HG02973 (cell line): ENCODE measurements around the gene LDLRAD4.

Source experiments
- ATAC-seq: cut with Tn5 transposase; IDR thresholded peaks from one replicate; pipeline ENCODE4 v1.9.1; 2021; ENCODE audit warnings: moderate library complexity; ENCODE audit not compliant: unreplicated experiment

LDLRAD4 gene

DNA sequence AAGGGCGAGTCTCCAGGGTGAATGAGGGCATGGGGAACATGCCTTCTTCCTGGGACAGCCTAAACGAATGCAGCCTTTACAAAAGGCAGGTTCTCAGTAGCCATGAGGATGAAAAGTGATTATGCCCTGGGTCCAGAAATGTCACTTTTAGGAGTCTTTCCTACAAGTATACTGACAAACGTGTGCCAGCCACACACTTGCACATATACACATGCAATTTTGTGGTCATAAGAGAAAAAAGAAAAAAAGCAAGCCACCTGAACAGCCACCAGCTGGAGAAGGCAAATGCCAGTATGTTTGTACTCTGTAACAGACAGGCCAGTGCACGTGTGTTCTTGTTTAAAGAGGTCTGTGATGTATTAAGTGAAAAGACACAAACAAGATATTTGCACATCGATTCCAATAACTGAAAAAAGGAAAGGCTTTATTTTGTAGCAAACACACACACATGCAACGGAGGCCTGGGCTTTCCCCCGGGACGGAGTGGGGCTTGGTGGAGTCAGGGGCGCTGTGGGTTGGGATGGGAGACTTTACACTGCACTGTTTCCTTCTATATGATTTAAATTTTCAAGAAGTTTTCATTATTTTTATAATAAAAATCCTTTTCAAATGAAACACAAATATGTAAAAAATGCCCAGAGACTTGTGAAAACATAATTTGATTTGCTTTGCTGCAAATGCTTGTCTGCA, 399.4 kb downstream of the LDLRAD4 start:
- ATAC-seq: no peak

DNA sequence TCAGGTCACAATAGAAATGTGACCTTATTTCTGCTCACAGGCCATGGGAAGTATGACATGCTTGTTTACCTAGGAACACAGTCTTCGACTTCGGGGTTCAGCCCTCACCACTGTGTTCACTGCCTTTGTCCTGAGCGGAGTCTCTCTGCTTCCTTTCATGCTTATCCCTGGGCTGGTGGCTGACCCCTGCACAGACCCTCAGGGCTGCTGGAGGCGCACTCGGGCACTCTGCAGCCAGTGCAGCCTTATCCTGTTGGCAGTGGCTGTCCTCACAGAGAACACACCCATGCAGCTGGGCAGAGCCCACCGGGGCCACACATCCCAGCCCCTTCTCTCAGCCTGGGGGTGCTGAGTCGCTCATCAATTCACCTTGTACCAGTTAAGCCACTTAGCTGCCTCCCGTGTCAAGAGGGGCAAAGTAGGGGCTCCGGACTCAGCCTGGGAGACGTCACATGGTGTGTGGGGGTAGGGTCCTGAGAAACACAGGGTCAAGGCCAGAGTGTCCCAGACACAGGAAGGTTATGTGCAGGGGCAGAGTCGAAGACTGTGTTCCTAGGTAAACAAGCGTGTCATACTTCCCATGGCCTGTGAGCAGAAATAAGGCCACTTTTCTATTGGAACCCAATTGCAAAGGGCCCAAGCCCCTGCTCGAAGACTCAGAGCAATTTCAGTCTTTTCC, 400.3 kb downstream of the LDLRAD4 start:
- no peak for ATAC-seq

DNA sequence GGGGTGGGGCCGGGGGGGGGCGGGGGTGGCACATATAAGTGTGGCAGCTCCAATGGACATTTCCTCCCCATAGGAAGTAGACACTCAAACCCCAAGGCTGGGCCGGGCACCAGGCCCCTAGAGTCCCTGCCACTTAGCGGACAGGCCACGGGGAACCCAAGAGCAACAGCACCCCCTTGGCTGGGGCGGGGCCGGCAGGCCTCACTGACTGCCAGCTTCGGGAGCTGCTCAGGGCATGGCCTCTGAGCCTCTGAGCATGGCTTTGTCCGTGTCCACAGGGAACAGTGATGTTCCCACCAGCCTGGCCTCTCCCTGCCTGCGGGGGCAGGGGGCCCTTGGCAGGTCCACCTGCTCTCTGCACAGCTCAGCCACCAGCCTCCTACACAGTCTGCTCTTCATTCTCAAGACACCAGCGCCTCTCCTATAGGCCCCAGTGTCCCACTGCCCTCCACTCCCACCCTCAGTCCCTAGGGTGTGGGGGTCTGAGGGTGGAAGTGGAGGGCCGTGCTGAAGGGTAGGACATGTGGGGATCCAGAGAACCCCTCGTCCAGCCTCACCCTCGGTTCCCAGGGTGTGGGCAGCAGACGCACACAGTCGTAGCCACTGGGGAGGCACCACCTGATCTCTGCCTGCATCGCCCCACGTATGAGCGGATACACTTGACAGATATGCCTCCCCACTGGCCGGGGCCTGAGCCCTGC, 401.1 kb downstream of the LDLRAD4 start:
- ATAC-seq: no peak

DNA sequence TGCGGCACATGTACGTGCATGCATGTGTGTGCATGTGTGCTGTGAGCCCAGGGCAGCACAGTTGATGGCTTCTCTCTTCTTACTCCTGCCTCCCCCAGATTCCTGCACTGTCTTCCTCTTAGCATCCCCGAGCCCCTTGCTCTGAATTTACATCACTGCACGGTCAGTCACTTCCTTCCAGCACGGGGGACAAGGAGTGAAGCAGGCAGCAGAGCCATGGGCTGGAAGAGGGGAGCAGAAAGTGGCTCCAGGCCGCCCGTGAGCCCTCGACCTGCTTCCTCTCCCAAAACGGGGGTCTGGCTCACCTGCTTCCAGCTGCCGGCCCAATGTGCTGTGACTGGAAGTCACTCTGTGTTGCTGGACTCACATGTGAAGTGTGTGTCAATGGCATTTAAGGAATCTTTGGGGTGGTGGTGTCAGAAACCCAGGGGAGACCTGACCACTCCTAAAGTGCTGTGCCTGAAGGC, 401.7 kb downstream of the LDLRAD4 start:
- no peak for ATAC-seq

DNA sequence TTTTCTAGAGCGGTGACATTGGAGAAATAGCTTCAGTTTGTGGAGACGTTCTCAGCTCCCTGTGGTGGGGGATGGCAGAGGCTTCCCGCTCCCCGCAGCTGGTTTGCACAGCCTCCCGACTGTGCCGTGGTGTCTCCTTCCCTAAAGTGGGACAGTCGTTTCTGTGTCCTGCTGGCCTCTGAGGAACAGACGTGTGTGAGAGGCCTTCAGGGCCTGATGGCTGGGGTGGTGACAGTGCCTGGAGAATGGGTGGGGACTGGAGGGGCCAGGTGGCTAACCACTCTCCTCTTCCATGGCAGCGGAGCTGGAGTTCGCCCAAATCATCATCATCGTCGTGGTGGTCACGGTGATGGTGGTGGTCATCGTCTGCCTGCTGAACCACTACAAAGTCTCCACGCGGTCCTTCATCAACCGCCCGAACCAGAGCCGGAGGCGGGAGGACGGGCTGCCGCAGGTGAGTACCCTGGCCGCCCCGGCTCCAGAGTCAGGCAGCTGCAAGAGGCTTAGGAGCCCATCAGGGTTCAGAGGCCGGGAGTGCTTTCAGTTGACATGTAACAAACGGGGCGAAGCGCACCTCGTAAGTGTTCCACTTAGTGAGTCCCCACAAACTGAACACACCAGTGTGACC, 402.4 kb downstream of the LDLRAD4 start:
- ATAC-seq: no peak

DNA sequence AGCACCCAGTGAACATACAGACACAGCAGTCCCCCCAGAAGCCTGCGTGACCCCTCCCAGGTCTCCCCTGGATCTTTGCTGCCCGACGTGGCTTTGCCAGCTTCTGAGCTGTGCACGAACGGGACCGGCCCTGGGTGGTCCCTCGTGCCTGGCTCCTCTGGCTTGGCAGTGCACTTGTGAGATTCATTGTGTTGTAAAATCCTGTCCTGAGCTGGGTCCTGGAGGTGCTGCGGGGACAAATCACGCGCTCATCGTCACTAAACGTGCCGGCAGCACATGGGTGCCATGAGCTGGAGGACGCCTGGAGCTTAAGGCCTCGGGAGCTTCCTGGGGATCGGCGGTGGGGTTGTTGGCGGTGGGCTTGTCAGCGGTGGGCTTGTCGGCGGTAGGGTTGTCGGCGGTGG, 402.9 kb downstream of the LDLRAD4 start:
- no peak for ATAC-seq

DNA sequence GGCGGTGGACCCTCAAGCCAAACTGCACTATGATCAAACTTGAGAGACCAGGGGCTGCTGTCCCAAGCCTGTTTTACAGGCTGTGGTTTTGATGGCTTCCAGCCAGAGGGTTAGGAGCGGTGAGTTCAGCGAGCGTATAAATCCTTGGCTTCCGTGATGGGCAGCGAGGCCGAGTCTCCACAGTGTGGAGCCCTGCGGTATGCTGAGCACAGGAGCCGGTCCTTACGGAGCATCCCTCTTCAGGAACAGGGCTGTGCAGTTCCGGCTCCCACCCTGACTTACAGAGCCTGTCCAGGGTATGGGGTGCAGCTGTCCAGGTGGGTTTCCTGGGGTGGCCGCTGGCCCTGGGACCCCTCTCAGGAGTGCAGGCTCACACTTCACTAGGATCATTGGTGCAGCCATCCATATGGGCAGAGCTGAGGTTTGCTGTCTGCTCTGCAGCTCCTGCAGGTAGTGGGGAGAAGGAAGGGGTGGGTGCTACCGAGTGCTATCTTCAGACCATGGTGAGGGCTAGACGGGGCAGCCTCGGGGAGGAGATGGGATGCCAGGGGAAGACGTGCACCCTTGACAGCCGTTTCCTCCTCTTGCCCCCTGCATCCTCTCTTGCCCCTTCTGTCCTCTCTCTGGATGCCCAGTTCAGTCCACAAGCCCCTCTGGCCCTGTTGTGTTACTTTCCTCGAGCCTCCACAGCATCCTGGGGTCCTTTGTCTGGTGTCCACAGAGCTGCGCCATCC, 403.5 kb downstream of the LDLRAD4 start:
- ATAC-seq: no peak

DNA sequence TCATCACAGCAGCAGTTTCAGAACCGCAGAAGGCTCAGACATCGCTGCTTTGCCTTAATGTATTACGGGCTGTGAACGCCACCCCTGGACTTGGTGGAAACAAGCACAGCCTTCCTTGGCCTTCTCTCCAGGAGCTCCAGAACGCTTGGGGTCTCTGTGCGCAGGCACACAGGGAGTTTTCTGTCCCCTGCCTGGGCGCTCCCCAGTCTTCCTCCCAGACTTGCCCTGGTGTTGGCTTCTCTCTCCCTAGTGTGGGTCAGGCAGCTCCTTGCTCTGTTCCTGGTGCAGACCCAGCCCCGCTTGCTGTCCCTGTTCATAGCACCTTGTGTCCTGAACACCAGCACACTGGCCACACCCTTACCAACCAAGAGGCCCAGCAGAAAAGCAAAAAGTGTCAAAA, 404.2 kb downstream of the LDLRAD4 start:
- ATAC-seq: no peak

DNA sequence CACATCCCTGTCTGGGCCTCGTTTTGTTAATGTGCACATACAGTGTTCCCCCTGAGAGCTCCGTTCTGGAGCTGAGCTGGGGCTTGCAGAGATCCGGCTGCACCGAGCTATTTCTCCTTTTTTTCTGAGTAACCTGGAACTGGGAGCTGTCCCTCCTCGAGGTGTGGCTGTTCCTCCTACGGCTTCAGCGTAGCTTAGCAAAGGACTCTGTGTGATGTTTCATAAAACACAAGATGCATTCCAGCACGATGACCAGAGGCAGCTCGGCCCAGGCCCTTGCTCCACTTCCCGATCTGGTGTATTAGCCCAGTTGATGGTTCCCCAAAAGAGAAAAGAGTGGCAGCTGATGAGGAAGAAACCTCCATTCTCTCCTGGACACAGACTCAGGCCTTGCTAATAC, 404.8 kb downstream of the LDLRAD4 start:
- ATAC-seq: no peak

DNA sequence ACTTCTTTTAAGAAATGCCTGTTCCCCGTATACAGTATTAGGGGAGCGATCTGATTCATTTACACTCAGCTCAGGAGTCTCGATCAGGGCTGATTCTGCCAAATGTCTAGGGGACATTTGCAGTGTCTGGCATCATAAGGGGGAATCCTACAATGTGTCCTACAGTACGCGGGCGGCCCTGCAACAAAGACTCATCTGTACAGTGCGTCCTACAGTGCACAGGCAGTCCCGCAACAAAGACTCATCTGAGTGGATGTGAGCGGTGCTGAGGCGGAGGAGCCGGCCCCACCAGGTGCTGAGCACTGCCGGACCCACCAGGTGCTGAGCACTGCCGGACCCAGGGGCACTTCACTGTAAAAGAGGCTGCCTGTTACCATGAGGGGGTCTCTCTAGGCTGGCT, 405.3 kb downstream of the LDLRAD4 start:
- no peak for ATAC-seq

DNA sequence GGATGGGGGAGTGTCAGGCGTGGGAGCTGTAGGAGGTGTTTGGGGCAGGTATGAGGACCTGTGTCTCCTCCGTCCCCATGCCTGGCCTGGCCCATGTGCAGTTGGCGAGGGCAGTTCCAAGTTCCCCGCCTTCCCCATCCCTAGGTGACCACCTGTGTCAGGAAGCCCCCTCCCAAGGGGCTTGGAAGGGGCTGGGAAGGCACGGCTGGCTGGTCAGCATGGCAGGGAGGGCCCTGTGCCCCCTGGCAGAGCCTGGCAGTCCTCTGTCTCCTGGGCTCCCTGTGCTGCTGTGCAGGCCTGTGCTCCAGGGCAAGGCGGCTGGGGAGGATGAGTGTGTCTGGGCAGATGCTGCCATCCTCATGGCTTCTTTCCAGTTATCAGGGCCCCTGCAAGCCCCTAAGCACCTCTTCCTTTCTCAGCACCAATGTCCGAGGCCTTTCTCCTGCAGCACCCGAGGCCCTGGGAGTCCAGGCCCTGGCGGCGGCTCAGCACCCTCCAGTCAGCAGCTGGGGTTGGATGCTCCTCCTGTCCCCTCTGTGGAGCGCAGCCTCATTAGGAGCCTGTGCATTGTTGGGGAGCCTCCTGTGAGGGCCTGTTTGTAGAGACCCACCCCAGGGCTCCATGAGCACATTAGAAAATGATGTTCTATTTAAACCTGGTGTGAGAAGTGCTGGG, 406.1 kb downstream of the LDLRAD4 start:
- no peak for ATAC-seq

DNA sequence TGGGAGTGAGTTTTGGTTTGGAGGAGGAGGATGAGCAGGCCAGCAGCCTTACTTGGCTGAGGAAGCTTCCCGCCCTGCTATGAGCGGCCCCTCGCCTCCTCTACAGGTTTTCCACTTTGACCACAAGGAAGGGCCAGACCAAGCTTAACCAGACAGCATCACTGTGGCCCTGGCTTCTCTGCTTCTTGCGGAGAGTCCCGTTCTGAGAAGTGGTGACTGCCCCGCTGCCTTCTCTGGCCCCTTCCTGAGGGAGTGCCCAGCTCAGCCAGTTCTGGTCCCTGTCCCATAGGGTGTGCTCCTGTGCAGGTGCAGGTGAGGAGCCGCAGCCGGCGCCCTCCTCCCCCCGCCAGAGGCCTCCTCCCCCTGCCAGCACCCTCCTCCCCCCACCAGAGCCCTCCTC, 406.8 kb downstream of the LDLRAD4 start:
- no peak for ATAC-seq

DNA sequence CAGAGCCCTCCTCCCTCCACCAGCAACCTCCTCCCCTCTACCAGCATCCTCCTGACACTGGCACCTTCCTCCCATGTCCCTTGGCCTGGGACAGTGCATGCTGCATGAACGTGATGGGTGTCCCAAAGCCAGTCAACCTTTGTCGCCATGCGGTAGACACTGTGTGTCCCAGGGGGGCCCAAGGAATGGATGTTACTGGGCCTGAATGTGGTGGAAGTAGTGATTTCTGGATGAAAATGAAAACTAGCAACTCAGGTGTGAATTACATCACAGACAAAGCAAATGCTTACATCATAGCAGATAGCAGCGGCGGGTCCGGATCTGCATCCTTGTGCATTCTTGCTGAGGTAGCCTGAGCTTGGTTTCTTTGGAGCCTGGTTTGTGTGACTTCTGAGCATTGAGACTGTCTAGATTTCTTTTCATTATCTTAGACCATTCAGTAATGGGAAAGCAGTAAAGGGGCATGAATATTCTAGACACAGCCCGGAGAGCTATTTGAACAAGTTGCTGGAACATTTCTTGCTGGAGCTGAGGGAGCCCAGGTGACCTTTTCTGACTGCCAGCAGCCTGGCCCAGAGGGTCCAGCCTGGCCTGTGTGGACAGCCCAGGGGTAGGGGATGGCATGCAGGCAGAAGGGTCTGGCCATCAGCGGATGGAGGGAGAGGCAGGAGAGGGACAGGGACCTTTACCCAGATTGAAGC, 407.4 kb downstream of the LDLRAD4 start:
- no peak for ATAC-seq

DNA sequence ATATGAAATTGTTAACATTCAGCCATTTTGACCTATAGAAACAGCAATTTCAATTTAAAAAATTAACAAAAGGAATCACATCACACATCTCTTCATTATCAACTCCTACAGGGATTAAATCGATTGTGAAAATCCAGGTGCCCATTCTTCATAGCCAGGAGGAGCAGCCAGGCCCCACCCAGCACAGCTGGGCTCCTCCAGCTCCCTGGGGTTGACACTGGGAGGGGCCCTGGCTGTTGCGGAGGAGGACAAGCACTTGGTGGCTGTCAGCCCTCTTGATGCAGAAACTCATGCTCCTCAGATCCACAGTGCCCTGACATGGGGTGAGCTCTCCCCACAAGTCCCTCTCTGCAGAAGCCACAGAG, 408.0 kb downstream of the LDLRAD4 start:
- ATAC-seq: no peak

DNA sequence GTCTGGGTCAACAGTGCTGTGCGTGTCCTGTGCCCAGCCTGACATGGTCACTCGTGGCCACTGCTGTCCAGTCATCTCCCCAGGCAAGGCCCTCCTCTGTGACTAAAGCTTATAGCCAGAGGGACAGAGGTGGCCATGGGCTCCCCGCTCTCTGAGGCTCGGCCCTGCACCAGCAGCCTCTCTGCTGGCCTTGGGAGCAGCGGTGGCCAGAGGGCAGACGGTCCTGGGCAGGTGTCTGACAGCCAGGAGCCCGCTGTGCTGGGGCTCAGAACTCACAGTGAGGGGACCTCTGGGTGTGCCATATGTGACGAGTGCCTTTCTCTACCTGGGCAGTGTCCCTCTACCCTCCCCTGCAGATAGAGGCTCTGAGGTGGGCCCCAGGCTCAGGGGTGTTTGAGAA, 409.1 kb downstream of the LDLRAD4 start:
- ATAC-seq: no peak

DNA sequence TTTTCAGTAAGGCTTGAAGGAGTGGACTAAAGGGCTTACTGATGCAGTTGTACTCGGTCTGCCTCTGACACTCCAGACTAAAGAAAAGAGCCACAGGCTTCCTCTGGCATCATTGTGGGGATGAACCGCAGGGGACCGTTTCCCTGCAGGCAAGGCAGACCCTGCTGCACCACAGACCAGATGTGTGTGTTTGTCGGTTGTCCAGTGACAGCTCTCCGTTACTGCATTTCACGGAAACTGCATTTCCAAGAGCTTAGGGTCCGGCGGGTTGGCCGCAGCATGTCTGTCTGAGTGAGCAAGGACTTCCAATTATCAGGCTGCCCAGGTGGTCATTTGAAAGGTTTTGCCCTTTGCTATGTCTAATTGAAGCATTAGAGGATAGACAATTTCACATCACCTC, 409.7 kb downstream of the LDLRAD4 start:
- ATAC-seq: no peak

DNA sequence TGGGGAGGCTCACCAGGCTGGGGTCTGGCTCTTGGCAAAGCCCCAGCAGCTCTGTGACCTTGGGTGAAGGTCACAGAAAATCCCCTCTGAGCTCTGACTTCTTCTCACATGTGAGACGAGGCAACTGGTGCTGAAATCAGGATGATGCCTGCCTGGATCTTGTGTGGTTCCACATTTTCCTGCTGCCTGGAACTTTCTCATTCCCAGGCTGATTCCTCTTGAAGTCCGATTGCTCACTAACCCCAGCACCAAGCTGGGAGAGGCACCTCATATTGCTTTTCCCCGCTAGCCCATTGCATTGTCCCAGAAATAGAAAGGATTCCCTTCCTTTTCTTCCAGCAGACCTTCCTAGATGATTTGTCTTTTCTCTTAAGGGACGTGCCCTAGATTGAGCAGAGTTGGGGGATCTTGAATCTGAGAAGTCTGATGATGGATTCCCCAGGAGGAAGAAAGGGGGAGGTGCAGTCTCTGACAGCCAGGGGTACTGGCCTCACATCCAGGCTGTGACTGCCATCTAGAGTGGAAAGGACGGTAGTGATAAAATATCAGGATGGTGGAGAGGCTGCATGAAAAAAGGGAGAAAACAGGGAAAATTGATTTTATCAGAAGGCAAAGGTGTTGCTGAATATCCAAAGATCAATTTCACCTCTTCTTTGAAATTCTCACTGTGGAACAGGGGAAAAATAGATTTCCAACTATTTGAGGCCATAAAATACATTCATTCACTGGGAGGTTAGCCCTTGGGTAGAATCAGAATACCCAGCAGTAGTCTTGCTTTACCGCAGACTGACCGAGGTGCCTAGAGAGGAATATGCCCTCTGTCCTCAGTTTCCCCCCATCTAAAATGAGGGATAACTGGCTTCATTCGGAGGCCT, 411.5 kb downstream of the LDLRAD4 start:
- peak; percentile 71 for ATAC-seq

DNA sequence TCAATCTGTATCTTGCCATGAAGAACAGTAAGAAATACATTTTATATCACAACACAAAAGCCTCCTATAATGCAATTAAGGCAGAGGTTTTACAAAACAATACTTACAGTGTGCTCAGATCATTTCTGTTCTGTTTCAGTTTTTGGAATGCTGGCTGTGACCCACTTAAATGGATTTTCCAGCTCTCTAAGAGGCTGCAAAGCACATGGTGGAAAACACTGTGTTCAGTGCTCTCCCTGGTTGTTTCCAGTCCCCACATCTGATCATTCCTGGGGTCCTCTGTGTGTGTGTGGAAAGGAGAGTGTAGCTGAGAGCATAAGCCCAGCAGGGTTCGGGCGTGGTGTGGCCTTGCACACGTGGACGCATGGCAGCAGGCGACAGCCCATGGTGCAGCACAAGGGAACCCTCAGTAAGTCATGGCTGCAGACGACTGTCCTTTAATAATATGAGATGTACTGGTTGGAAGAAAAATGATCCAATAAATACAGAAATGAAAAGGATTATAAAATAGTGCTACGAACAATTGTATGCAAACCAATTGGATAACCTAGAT, 412.2 kb downstream of the LDLRAD4 start:
- no peak for ATAC-seq

DNA sequence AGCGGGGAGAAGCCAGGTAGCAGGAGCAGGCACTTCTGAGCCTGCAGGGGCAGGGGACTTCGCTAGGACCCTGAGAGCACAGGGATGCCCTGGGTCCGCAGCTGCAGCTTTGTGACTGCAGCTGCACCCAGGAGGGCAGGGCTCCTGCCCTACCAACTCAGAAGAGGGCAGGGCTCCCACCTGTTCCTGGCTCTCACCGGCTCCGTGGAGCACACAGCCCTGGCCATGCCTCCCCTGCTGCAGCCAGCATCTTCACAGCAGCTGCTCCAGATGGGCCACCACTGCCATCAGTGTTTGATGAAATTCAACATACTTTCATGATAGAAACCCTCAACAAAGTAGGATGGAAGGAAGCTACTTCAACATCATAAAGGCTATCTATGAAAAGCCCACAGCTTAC, 415.1 kb downstream of the LDLRAD4 start:
- ATAC-seq: no peak
